ENCODE data around the gene CDKN2C.

CDKN2C gene

GRCh38 chr1:50966991-50967390 lies 3.1 kb upstream of the CDKN2C start:
- DNase-seq: no peak

GRCh38 chr1:50967416-50968157 lies 2.5 kb upstream of the CDKN2C start:
- peak in 1 of 2 experiments; percentile 19 for DNase-seq

- peak; percentile 84 to 97 for DNase-seq
These were observed 1.8 kb upstream of the CDKN2C start for GRCh38 chr1:50968158-50968820.

GRCh38 chr1:50968821-50969610 lies 1.0 kb upstream of the CDKN2C start:
- peak; percentile 55 to 88 for DNase-seq

GRCh38 chr1:50970509-50970887 lies 453 bp downstream of the CDKN2C start:
- no peak for DNase-seq

- DNase-seq: peak in 1 of 2 experiments; percentile 34
These were observed 1.0 kb downstream of the CDKN2C start for GRCh38 chr1:50970931-50971582.

- DNase-seq: no peak
These were observed 1.8 kb downstream of the CDKN2C start for GRCh38 chr1:50971748-50972305.

- no peak for DNase-seq
These were observed 2.7 kb downstream of the CDKN2C start for GRCh38 chr1:50972766-50973165.

GRCh38 chr1:50973255-50973654 lies 3.2 kb downstream of the CDKN2C start:
- DNase-seq: no peak

GRCh38 chr1:50973875-50974617 lies 4.0 kb downstream of the CDKN2C start:
- no peak for DNase-seq

GRCh38 chr1:50974618-50974935 lies 4.5 kb downstream of the CDKN2C start:
- no peak for DNase-seq

GRCh38 chr1:50975436-50975835 lies 5.4 kb downstream of the CDKN2C start:
- no peak for DNase-seq

- DNase-seq: no peak
These were observed 6.3 kb downstream of the CDKN2C start for GRCh38 chr1:50976111-50976889.

GRCh38 chr1:50976890-50977574 lies 7.0 kb downstream of the CDKN2C start:
- DNase-seq: peak in 1 of 2 experiments; percentile 40

GRCh38 chr1:50977575-50978143 lies 7.6 kb downstream of the CDKN2C start:
- DNase-seq: peak in 1 of 2 experiments; percentile 79

GRCh38 chr1:50978144-50978851 lies 8.3 kb downstream of the CDKN2C start:
- peak; percentile 41 to 91 for DNase-seq

- peak; percentile 45 to 71 for DNase-seq
These were observed 9.1 kb downstream of the CDKN2C start for GRCh38 chr1:50978852-50979781.

- DNase-seq: no peak
These were observed 9.9 kb downstream of the CDKN2C start for GRCh38 chr1:50979937-50980336.

- no peak for DNase-seq
These were observed 10.5 kb downstream of the CDKN2C start for GRCh38 chr1:50980505-50980904.
